Endothelial cell of umbilical vein (primary cell): Measurements from ENCODE around the gene VAPB. TPM values are rescaled to one million over a fixed set of nuclear protein-coding genes. Genes with fewer than 3 reads are reported as not detected.

Experiments
- BruUV-seq: library from RNA; stranded (reverse); fragments of 400-500 nt; replicated peaks from 2 replicates; lab custom pipeline; 2021; lab: Mats Ljungman, UMichigan
- CTCF ChIA-PET: fragments of 300-600, 350-600 bp; sonication (Branson Sonifier 250); formaldehyde crosslinking; loops from one replicate; lab custom pipeline; 2021; ENCODE audit warnings: antibody characterized with exemption, inconsistent platforms; lab: Charles Lee
- POLR2A ChIA-PET: fragments of 300-600, 350-600 bp; sonication (Branson Sonifier 250); formaldehyde crosslinking; loops from one replicate; lab custom pipeline; 2021; ENCODE audit warnings: antibody characterized with exemption, inconsistent platforms; lab: Charles Lee
- DNase-seq: peaks from one replicate; pipeline ENCODE4 v3.0.0-alpha.2; 2011; ENCODE audit warnings: low read depth, low spot score
- FAIRE-seq: peaks from 2 replicates; lab custom pipeline; 2011; peaks lifted over from hg19 to GRCh38; lab: Jason Lieb, UNC
- H2AFZ ChIP-seq: 2 replicates; pipeline ENCODE4 v1.6.0; 2012; ENCODE audit warnings: low read depth, low read length, control low read depth, inconsistent platforms
- H3K27ac ChIP-seq: 2 replicates; pipeline ENCODE4 v1.5.1; 2011; ENCODE audit warnings: low read depth, mild to moderate bottlenecking, control low read depth, low read length, moderate library complexity; ENCODE audit not compliant: insufficient read depth
- H3K27me3 ChIP-seq, 2 experiments: 2 replicates each; pipeline versions ENCODE4 v1.6.0 to v1.6.1; 2011; ENCODE audit warnings: low read length in 2 of 2, mixed read lengths in 1 of 2; ENCODE audit not compliant: control insufficient read depth in 2 of 2, insufficient read depth in 2 of 2
- H3K36me3 ChIP-seq, 2 experiments: 2 replicates in 1 of 2; 3 replicates in 1 of 2; pipeline ENCODE4 v1.5.1; 2011; ENCODE audit warnings: low read length in 2 of 2, mild to moderate bottlenecking in 1 of 2, moderate library complexity in 1 of 2; ENCODE audit not compliant: control insufficient read depth in 2 of 2, insufficient read depth in 2 of 2; ENCODE audit errors: extremely low read depth in 1 of 2
- H3K4me1 ChIP-seq: 3 replicates; pipeline ENCODE4 v1.5.1; 2011; ENCODE audit warnings: mild to moderate bottlenecking, low read length; ENCODE audit not compliant: control insufficient read depth, insufficient read depth; ENCODE audit errors: extremely low read depth
- H3K4me2 ChIP-seq: 2 replicates; pipeline ENCODE4 v1.6.1; 2011; ENCODE audit warnings: low read length, control low read depth, mixed read lengths; ENCODE audit not compliant: insufficient read depth
- H3K4me3 ChIP-seq, 3 experiments: fragments of 200-600 bp in 1 of 3; sonication (generic), shearing (Covaris generic) in 1 of 3; replicated peaks in 1 of 3; 2 replicates each; pipeline ENCODE4 v1.5.1; 2011 to 2016; ENCODE audit warnings: control low read depth in 3 of 3, low read length in 3 of 3, mild to moderate bottlenecking in 2 of 3, inconsistent platforms in 1 of 3, low read depth in 1 of 3, moderate library complexity in 1 of 3; ENCODE audit not compliant: insufficient read depth in 1 of 3
- H3K79me2 ChIP-seq: 2 replicates; pipeline ENCODE4 v1.6.0; 2012; ENCODE audit warnings: low read length, inconsistent platforms; ENCODE audit not compliant: control insufficient read depth, insufficient read depth
- H3K9ac ChIP-seq: replicated peaks from 2 replicates; pipeline ENCODE3; 2011; ENCODE audit warnings: low read length, control low read depth; ENCODE audit not compliant: insufficient read depth; ENCODE audit errors: extremely low read depth
- H3K9me1 ChIP-seq: replicated peaks from 3 replicates; pipeline ENCODE4 v1.6.0; 2011; ENCODE audit warnings: mild to moderate bottlenecking, low read length; ENCODE audit not compliant: control insufficient read depth, insufficient read depth; ENCODE audit errors: extremely low read depth
- H3K9me3 ChIP-seq: replicated peaks from 2 replicates; pipeline ENCODE4 v1.5.1; 2012; ENCODE audit warnings: low read length, inconsistent platforms; ENCODE audit not compliant: control insufficient read depth, insufficient read depth
- H4K20me1 ChIP-seq: replicated peaks from 2 replicates; pipeline ENCODE3; 2011; ENCODE audit warnings: mild to moderate bottlenecking, low read length; ENCODE audit not compliant: control insufficient read depth, insufficient read depth; ENCODE audit errors: extremely low read depth
- CTCF ChIP-seq, 2 donors: IDR thresholded peaks; 1 replicate in 1 of 2; 2 replicates in 1 of 2; pipeline ENCODE4 v1.5.1; 2011; ENCODE audit warnings: low read length in 2 of 2, mild to moderate bottlenecking in 2 of 2, moderate library complexity in 2 of 2, control low read depth in 1 of 2, inconsistent platforms in 1 of 2, low read depth in 1 of 2; ENCODE audit not compliant: insufficient read depth in 1 of 2; ENCODE audit errors: extremely low read depth in 1 of 2
- EZH2 ChIP-seq: IDR thresholded peaks from 2 replicates; pipeline ENCODE4 v1.6.1; 2012; ENCODE audit warnings: borderline replicate concordance, low read depth, mild to moderate bottlenecking, moderate library complexity, low read length, inconsistent platforms; ENCODE audit not compliant: severe bottlenecking
- JUN ChIP-seq: IDR thresholded peaks from 2 replicates; pipeline ENCODE4 v1.6.1; 2011; ENCODE audit warnings: borderline replicate concordance, low read depth; ENCODE audit not compliant: insufficient read length, insufficient read depth
- dilution Hi-C: fragments of 300-500 bp; cut with MboI; formaldehyde crosslinking; loops from one replicate; pipeline ENCODE4 v1.15.0; 2019; ENCODE audit warnings: low sequenced_read_pairs; ENCODE audit not compliant: extremely low pct_ligation_motif_present
- intact Hi-C: fragments of 100-400 bp; cut with micrococcal nuclease; formaldehyde crosslinking; loops from one replicate; pipeline ENCODE4 v1.10.0; 2022
- polyA plus RNA-seq, 4 experiments: library from polyadenylated mRNA; depleted of rRNA in 3 of 4; stranded (reverse) in 3 of 4; unstranded in 1 of 4; fragments of >200 nt; gene quantifications; 2 replicates each; pipeline versions ENCODE4 v1.2.1 to v1.2.3, GENCODE V29; 2011 to 2012; ENCODE audit warnings: missing spikeins in 1 of 4
- total RNA-seq: library from RNA; stranded (reverse); gene quantifications from 2 replicates; pipeline ENCODE4 v1.2.3, GENCODE V29; 2021

Gene VAPB
- total and polyA plus RNA-seq, 2 donors (not counting 3 experiments of a cell fraction or from before 2014, with no cell fraction given), result 17.9 to 48.9 TPM

DNA sequence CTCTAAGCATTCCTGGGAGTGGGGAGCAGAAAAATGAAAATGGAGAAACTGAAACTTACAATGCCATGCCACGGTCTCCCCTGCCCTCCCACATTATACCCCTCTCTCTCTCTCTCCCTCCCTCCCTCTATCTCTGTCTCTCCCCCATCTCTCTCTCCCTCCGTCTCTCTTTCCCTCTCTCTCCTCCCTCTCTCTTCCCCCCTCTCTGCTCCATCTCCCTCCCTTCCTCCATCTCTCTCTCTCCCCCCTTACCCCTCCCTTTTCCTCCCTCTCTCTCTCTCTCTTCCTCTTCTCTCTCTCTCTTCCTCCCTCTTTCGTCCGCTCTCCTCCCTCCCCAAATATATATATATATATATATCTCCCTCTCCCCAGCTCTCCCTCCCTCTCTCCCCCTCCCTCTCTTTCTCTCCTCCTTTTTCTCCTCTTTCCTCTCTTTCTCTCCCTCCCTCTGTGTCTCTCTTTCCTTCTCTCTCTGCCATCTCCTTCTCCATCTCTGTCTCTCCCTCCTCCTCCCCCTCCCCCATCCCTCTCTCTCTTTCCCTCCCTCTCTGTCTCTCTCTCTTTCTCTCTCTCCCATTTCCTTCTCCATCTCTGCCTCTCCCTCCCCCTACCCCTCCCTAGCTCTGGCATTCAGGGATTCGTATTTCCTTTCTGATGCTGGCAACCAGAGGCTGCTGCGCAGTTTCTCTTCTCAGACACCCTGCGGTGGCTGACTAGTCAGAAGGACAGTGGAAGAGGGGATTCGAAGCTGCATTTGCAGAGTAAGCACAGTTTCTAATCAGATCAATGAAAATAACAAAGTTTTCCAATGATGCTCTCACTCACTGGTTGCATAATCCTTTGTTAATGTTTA lies 13.9 kb upstream of the VAPB start:
- dilution Hi-C loops, result no loop called here
- peak; percentile 30 for DNase-seq
- Histone ChIP-seq H3K9ac (no peak overlapping the region), H3K27me3 (no peaks in the 10 kb centered on the region), H4K20me1 (no peaks in the 10 kb centered on the region), H3K79me2 (no peaks in the 10 kb centered on the region), H2AFZ (peak overlapping the region; percentile 4), H3K9me1 (no peaks in the 10 kb centered on the region), H3K4me3 (no peak overlapping the region), H3K27ac (no peak overlapping the region), H3K4me2 (no peak overlapping the region), H3K36me3 (no peaks in the 10 kb centered on the region), H3K9me3 (no peaks in the 10 kb centered on the region), H3K4me1 (no peaks in the 10 kb centered on the region)
- BruUV-seq, result no TSS peak
- POLR2A ChIA-PET, result no interaction called here
- intact Hi-C loops, result no loop called here
- TF ChIP-seq EZH2 (no peak), JUN (no peak), CTCF (IDR thresholded peaks at IDR 0.05; ENCODE audit: extremely low read depth in 1 of 2, insufficient read depth in 1 of 2, low read depth in 1 of 2, low read length in 2 of 2) (no peak)
- no peak for FAIRE-seq
- CTCF ChIA-PET, result interaction anchor here (1.5 kb wide), 1 partner anchor 10 kb away, joined by 3 read pairs; no protein-coding TSS in a partner anchor
